GM23248 (cell line): ENCODE data around the gene PHB1. TPM values are rescaled to one million over a fixed set of nuclear protein-coding genes. Genes with fewer than 3 reads are reported as not detected.

Source experiments
- DNase-seq: peaks from one replicate; pipeline ENCODE4 v3.0.0-alpha.2; 2015
- H2AFZ ChIP-seq: fragments of 200-600 bp; sonication (generic); 2 replicates; pipeline ENCODE4 v1.6.1; 2016; ENCODE audit warnings: antibody characterized with exemption
- H3F3A ChIP-seq: fragments of 200-600 bp; sonication (generic); 2 replicates; pipeline ENCODE4 v1.6.1; 2016; ENCODE audit warnings: mild to moderate bottlenecking, antibody characterized with exemption, mixed run types; ENCODE audit not compliant: insufficient read depth
- H3K27ac ChIP-seq: fragments of 200-600 bp; sonication (generic); 2 replicates; pipeline ENCODE4 v1.5.1; 2016; ENCODE audit warnings: mild to moderate bottlenecking
- H3K27me3 ChIP-seq: fragments of 200-600 bp; sonication (generic); replicated peaks from 2 replicates; pipeline ENCODE4 v1.6.1; 2016; ENCODE audit warnings: mild to moderate bottlenecking; ENCODE audit not compliant: insufficient read depth
- H3K36me3 ChIP-seq: fragments of 200-600 bp; sonication (generic); 2 replicates; pipeline ENCODE4 v1.6.1; 2016; ENCODE audit warnings: low read depth, mild to moderate bottlenecking
- H3K4me1 ChIP-seq: fragments of 200-600 bp; sonication (generic); 2 replicates; pipeline ENCODE4 v1.6.1; 2016; ENCODE audit warnings: mild to moderate bottlenecking; ENCODE audit not compliant: insufficient read depth
- H3K4me2 ChIP-seq: fragments of 200-600 bp; sonication (generic); one replicate; pipeline ENCODE4 v1.6.1; 2016; ENCODE audit warnings: mild to moderate bottlenecking; ENCODE audit not compliant: unreplicated experiment
- H3K4me3 ChIP-seq: fragments of 200-600 bp; sonication (generic); 2 replicates; pipeline ENCODE4 v1.5.1; 2016; ENCODE audit warnings: mild to moderate bottlenecking
- H3K79me2 ChIP-seq: fragments of 200-600 bp; sonication (generic); 2 replicates; pipeline ENCODE4 v1.6.1; 2016; ENCODE audit warnings: mild to moderate bottlenecking; ENCODE audit not compliant: insufficient read depth
- H3K9ac ChIP-seq: fragments of 200-600 bp; sonication (generic); 2 replicates; pipeline ENCODE4 v1.6.1; 2016; ENCODE audit warnings: mild to moderate bottlenecking
- H3K9me2 ChIP-seq: fragments of 200-600 bp; sonication (generic); 2 replicates; pipeline ENCODE4 v1.6.1; 2016; ENCODE audit warnings: mixed run types, mild to moderate bottlenecking, moderate library complexity; ENCODE audit not compliant: insufficient read depth
- H3K9me3 ChIP-seq: fragments of 200-600 bp; sonication (generic); one replicate; pipeline ENCODE4 v1.6.1; 2017; ENCODE audit warnings: low read depth
- H4K20me1 ChIP-seq: fragments of 200-600 bp; sonication (generic); 2 replicates; pipeline ENCODE4 v1.6.0; 2016; ENCODE audit not compliant: insufficient read depth
- EZH2 ChIP-seq: fragments of 200-600 bp; sonication (generic); IDR thresholded peaks from 2 replicates; pipeline ENCODE4 v1.6.1; 2018; ENCODE audit warnings: antibody characterized with exemption, mild to moderate bottlenecking; ENCODE audit not compliant: insufficient read depth, poor library complexity, severe bottlenecking
- EZH2phosphoT487 ChIP-seq: fragments of 200-600 bp; sonication (generic); IDR thresholded peaks from 2 replicates; pipeline ENCODE4 v1.6.1; 2018; ENCODE audit warnings: antibody characterized with exemption, moderate library complexity, mild to moderate bottlenecking, low read depth; ENCODE audit not compliant: insufficient read depth
- WGBS, 2 experiments: methylation state at CpG; one replicate each; pipeline ENCODE4 v1.1.6; 2015 to 2017; ENCODE audit warnings: low lambda C conversion rate in 2 of 2, low coverage in 1 of 2; ENCODE audit errors: missing lambda C conversion rate in 2 of 2; 5-methylcytosine and 5-hydroxymethylcytosine counted together
- in situ Hi-C: fragments of 300-500 bp; cut with MboI; formaldehyde crosslinking; loops from 2 replicates; pipeline ENCODE4 v1.15.0; 2020
- polyA plus RNA-seq: library from polyadenylated mRNA; unstranded; fragments of >200 nt; fragmentation: Nextera tagmentation; extraction: Ambion mirVana; gene quantifications from 2 replicates; pipeline ENCODE4 v1.2.1, GENCODE V29; 2016
- total RNA-seq: library from RNA; depleted of rRNA; stranded (reverse); fragments of >200 nt; shearing (Covaris generic); gene quantifications from 2 replicates; pipeline ENCODE4 v1.2.3, GENCODE V29; 2014

Gene PHB1
- total and polyA plus RNA-seq, 2 experiments from 2014 or later, result 107 to 177 TPM

DNA sequence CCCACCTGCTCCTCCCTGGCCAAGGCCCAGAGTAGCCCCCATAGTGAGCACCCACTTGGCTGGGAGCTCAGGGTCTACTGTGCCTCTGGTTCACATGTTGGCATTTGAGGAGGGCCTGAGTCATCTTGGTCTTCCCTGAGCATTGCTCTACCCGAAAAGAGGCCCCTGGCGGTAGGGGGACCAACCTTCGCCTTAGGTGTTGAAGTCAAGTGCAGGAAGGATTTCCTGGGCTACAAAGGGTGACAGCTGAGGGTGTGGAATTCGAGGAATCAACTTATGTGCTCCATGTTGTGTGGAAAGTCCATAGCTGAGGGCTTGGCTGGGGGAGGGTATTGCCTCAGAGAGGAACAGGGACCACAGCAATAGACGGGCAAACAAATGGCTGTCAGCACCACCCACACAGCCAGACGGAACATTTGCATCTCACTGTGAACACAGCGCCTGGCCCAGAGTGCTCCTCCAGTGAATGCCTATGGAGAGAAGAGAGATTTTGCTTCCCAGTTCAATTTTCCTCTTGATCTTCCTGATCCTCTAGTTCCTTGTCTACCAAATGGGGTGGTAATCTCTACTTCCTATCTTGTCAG is 44.8 kb upstream of the PHB1 start:
- Histone ChIP-seq H3K27ac (no peak overlapping the region), H3F3A (peaks cover 14% of the 10 kb centered on the region), H3K9ac (no peak overlapping the region), H3K9me2 (no peaks in the 10 kb centered on the region), H3K27me3 (peaks cover 32% of the 10 kb centered on the region), H3K79me2 (no peaks in the 10 kb centered on the region), H3K9me3 (no peaks in the 10 kb centered on the region), H3K4me1 (peaks cover 20% of the 10 kb centered on the region), H2AFZ (no peak overlapping the region), H4K20me1 (no peaks in the 10 kb centered on the region), H3K4me3 (no peak overlapping the region), H3K4me2 (no peak overlapping the region), H3K36me3 (no peaks in the 10 kb centered on the region)
- in situ Hi-C loops, result no loop called here
- WGBS, 2 experiments, result 57% methylated on average over 7 of the region's 7 CpGs
- no peak for TF ChIP-seq EZH2
- no peak for TF ChIP-seq EZH2phosphoT487
- no peak for DNase-seq

DNA sequence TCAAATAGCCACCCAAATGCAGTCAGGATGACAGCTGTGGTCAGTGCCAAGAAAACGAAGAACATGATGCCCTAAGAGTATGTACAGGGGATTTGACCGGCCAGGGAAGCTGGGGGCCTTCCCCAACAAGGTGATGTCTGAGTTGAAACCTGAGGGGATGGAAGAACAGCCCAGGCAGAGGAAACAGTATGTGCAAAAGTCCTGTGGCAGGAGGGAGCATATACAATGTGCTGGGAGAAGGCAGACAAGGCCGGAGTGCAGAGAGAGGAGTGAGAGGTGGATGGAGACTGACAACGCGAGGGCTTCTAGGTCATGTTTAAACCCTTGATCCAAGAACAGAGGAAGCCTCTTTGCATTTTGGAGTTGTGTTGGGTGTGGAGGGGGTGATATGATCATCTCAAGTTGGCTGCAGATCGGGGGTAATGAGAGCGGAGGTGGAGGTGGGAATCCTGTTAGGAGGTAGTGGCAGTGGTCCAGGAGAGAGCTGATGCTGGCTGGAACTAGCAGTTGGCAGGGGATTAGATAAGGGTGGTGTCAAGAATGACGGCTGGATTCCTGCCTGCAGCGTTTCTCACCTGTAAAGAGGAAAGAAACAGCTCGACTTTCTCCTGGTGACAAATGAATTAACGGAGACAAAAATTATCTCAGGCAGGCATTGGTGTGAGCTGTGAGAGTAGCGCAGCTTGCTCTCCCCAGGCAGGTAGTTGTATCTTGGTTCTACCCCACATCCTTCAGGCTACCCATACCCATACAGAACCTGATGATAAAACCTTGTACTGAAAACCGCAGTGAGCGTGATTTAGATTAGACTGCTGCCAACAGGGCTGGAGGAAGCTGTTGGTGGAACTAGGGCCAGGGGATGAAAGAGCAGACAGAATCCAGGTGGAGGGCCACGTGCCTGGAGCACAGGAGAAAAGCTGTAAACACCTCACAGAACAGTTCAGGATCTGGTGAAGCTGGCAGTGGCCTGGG is 43.2 kb upstream of the PHB1 start:
- Histone ChIP-seq H2AFZ (no peak overlapping the region), H3K79me2 (no peaks in the 10 kb centered on the region), H4K20me1 (no peaks in the 10 kb centered on the region), H3K36me3 (no peaks in the 10 kb centered on the region), H3K9me3 (no peaks in the 10 kb centered on the region), H3K4me1 (peaks cover 29% of the 10 kb centered on the region), H3K9me2 (no peaks in the 10 kb centered on the region), H3K4me2 (no peak overlapping the region), H3K27me3 (peaks cover 17% of the 10 kb centered on the region), H3K9ac (no peak overlapping the region), H3K4me3 (no peak overlapping the region), H3F3A (peaks cover 14% of the 10 kb centered on the region), H3K27ac (no peak overlapping the region)
- TF ChIP-seq EZH2phosphoT487 (no peak), EZH2 (no peak)
- in situ Hi-C loops, result no loop called here
- no peak for DNase-seq
- WGBS, 2 experiments, result 83 to 84% methylated on average over 15 of the region's 15 CpGs

GRCh38 chr17:49456183-49456965 is 41.7 kb upstream of the PHB1 start:
- in situ Hi-C loops, result no loop called here
- Histone ChIP-seq H3K9me2 (no peaks in the 10 kb centered on the region), H3K27ac (peak overlapping the region; percentile 71), H2AFZ (no peak overlapping the region), H3K79me2 (no peaks in the 10 kb centered on the region), H3K9me3 (no peaks in the 10 kb centered on the region), H3K9ac (peak overlapping the region; percentile 35; the same call in 1 of the 2 replicates), H3K4me1 (peaks cover 29% of the 10 kb centered on the region), H4K20me1 (no peaks in the 10 kb centered on the region), H3K36me3 (no peaks in the 10 kb centered on the region), H3K27me3 (peaks cover 10% of the 10 kb centered on the region), H3F3A (peaks cover 14% of the 10 kb centered on the region), H3K4me3 (no peak overlapping the region), H3K4me2 (peak overlapping the region; percentile 42)
- no peak for TF ChIP-seq EZH2phosphoT487
- WGBS, 2 experiments, result 12 to 17% methylated on average over 5 of the region's 5 CpGs
- DNase-seq, result peak; percentile 95

DNA sequence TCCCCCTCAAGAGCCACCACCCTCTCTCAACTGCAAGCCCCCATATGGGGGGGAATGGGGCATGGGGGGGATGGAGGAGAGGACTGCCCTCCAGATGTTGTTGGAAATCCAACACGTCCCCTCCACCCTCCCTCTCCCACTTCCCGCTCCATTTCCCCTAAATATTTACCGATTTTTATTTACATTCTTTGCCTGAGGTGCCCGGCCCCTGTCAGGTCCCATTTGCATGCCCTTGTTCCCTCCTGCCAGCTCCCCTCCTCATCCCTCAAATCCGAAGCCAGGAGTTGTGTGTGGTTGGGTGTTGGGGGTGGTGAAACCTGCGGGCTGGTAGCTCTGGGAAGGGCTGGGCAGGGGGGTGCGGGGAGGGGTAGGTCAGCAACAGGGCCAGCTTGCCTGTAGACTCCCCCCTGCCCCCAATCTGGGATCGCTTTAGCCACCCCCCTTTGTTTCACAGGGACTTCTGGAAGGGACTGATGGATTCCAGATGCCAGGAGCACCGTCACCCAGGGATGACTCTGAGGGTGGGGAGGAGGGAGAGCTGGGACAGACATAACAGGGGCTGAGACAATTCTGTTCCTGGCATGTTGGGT is 40.7 kb upstream of the PHB1 start:
- H3K27me3 ChIP-seq, result peaks cover under 1% of the 10 kb centered on the region
- peaks cover 14% of the 10 kb centered on the region for H3F3A ChIP-seq
- TF ChIP-seq EZH2phosphoT487 (no peak), EZH2 (no peak)
- H3K4me2 ChIP-seq, result no peak overlapping the region
- no peak overlapping the region for H3K4me3 ChIP-seq
- no peak overlapping the region for H3K9ac ChIP-seq
- H3K9me2 ChIP-seq, result no peaks in the 10 kb centered on the region
- WGBS, 2 experiments, result 66 to 67% methylated on average over 7 to 9 of the region's 9 CpGs
- peak; percentile 45 for DNase-seq
- peak overlapping the region; percentile 71 for H3K27ac ChIP-seq
- peaks cover 39% of the 10 kb centered on the region for H3K4me1 ChIP-seq
- no peaks in the 10 kb centered on the region for H3K9me3 ChIP-seq
- no peaks in the 10 kb centered on the region for H4K20me1 ChIP-seq
- no peaks in the 10 kb centered on the region for H3K79me2 ChIP-seq
- no peak overlapping the region for H2AFZ ChIP-seq
- in situ Hi-C loops, result no loop called here
- H3K36me3 ChIP-seq, result no peaks in the 10 kb centered on the region
